Hippocampal formation (tissue), 2 donors: ENCODE data around the gene SLC25A1.

ENCODE experiments used
- DNase-seq, 2 donors: peaks; one replicate each; lab custom pipeline; 2025; lab: John Stamatoyannopoulos, UW

SLC25A1 gene

DNA sequence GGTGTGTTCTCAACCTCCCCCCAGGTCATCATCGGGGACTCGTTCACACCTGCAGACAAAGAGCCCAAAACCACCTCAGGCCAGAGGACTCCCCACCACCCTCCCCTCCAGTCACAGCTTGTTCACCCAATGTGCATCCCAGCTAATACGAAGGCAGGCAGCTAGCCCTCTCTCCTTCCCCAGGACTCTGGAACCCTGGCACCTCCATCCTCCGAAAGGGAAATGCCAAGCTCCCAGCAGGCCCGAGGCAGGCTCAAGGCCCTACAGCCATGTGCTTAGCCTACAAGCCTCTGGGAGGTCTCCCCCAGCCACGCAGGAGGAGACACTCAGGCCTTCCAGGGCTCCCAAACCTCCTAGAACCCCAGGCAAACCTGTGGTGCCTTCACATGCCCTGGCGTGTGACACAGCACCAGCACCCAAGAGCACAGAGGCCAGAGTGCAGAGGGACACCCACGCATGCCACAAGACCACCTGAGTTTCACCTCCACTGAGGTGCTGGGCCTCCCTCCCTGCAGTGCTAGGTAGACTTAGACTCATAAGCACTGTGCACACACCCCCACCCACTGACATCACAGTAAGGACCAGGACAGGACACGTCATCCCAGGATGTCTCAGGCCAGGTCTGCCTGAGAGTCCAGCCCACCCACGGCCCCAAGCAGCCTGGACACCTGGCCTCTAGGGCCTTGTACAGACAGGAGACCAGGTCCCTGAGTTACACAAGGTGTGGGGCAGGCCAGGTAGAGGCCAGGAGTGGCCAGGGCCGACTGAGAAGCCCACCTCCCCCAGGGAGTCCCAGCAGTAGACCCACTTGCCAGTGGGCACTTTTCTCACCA lies 40.9 kb downstream of the SLC25A1 start:
- no peak for DNase-seq

DNA sequence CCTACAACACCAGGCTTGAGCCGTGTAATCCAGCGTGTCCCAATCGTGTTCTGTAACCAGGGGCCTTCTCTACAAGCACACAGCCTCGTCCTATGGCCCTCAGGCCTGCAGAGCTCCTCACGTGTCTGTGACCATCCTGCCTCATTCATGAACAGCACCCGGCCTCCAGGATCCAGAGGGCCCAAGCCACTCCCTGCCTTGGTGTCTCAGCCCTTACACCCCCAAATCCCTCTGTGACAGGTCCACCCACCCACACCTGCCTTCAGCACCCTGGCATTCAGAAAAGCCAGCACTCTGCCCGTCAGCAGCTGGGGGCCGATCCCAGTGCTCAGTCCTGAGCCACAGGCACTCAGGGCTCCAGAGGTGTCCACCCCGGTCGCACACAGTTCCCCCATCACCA lies 41.6 kb downstream of the SLC25A1 start:
- DNase-seq, result no peak

DNA sequence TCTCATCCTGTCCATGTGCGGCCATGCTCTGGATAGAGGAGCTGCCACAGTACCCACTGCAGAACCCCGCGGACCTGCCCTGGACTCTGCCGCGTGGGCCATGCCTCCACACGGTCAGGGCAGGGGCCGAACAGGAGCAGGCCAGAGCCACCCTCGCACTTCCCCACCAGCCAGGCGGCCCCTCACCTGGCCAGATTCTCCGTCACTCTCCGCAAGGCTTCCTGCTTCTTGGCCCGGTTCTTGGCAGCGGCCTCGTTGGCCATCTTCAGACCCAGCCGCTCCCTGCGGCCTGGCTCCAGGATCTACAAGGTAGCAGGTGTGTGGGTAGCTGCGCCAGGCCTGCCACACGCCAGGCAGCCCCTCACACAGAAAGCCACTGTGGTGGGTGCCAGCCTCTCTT lies 43.7 kb downstream of the SLC25A1 start:
- DNase-seq, result no peak

DNA sequence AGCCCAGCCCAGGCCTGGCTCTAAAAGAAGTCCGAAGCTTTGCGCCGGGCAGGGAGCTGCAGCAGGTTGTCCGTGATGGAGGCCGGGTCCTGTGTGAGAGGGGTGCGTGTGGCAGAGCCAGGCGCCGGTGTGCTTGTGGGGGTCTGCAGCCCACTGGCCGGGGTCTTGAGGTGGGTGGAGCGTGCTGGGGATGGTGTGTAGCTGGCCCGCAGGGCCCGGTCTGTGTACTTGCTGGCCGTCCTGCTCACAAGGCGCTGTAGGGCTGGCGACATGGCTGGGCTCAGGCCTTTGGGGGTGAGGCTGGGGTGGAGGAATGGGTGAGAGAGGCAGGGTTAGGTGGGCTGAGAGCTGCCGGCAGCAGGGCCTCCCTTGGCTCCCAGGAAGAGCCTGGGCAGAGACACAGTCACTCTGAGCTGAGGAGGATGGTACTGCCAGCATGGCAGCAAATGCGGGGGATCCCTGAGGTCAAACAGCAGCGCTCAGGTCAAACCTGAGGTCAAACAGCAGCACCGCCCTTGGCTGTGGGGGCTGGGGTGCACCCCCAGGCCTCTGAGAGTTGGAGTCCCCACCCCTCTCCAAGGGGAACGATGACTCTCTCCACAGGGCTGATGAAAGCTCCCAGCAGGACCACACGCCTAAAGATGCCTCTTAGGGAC lies 44.2 kb downstream of the SLC25A1 start:
- no peak for DNase-seq

- no peak for DNase-seq
These were observed 45.0 kb downstream of the SLC25A1 start for GRCh38 chr22:19133561-19133960.

DNA sequence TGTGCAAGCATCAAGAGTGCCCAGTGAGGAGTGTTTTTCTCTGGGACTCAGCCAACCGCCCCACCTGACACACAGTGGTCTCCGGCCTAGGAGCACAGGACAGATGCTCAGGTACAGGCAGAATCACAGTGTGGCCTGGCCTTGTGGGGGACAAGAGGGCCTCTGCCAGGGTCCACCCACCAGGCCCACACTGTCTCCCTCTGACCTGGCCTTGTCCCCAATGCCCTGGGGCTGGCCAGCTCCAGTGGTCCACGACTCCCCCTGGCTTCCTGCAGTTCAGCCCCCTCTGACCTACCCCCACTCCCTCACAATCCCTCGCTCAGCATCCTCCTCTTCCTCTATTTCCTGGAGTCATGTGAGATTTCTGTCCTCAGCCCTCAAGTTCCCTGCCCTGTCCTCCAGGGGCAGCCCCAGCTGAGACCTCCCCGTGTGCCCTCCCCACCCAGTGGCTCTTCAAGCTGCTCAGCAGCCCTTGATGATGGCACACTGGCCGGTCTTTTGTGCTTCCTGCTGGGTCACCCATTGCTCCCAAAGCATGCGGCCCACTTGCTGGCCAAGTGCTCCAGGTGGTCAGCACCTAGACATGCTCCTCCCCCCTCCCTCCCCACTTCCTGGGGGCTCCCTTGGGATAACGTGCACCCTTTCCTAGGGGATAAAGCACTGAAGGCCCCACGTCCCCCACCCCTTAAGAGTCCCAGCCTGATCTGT lies 45.7 kb downstream of the SLC25A1 start:
- DNase-seq, result no peak

DNA sequence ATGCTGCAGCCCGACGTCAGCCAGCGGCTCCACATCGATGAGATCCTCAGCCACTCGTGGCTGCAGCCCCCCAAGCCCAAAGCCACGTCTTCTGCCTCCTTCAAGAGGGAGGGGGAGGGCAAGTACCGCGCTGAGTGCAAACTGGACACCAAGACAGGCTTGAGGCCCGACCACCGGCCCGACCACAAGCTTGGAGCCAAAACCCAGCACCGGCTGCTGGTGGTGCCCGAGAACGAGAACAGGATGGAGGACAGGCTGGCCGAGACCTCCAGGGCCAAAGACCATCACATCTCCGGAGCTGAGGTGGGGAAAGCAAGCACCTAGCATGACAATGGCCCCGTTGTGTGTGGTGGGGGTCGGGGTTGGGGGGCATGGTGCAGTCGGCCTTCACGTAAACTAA lies 46.4 kb downstream of the SLC25A1 start:
- no peak for DNase-seq

- DNase-seq, result no peak
These were observed 46.9 kb downstream of the SLC25A1 start for GRCh38 chr22:19131685-19132015.

DNA sequence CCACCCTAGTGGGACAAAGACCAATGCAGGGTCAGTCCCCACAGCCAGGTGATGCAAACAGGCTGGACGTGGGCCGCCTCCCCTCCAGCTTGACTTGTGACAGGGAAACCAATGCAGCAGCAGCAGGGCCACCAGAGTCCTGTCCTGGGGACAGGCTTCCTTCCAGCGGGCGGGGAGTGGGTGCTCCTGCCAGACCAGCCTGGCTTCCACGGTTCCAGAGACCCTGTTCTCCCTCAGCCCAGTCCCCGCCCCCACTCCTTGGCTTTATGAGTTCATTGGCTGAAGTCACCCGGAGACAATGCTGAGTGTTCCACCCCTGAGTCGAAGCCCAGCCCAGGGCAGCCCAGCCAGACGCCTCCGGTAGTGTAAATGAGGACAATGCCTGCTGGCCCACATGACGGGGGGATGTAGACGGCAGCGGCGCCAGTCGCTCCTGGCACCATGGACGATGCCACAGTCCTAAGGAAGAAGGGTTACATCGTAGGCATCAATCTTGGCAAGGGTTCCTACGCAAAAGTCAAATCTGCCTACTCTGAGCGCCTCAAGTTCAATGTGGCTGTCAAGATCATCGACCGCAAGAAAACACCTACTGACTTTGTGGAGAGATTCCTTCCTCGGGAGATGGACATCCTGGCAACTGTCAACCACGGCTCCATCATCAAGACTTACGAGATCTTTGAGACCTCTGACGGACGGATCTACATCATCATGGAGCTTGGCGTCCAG lies 47.4 kb downstream of the SLC25A1 start, which contains the start of gene TSSK2:
Gene TSSK2, plus strand, starts transcription at position 350 of the 726 bp plus-strand sequence. Its CDS starts 92 bp downstream, at position 442.
- DNase-seq, result no peak

GRCh38 chr22:19129871-19130270 lies 48.7 kb downstream of the SLC25A1 start:
- DNase-seq, result no peak

DNA sequence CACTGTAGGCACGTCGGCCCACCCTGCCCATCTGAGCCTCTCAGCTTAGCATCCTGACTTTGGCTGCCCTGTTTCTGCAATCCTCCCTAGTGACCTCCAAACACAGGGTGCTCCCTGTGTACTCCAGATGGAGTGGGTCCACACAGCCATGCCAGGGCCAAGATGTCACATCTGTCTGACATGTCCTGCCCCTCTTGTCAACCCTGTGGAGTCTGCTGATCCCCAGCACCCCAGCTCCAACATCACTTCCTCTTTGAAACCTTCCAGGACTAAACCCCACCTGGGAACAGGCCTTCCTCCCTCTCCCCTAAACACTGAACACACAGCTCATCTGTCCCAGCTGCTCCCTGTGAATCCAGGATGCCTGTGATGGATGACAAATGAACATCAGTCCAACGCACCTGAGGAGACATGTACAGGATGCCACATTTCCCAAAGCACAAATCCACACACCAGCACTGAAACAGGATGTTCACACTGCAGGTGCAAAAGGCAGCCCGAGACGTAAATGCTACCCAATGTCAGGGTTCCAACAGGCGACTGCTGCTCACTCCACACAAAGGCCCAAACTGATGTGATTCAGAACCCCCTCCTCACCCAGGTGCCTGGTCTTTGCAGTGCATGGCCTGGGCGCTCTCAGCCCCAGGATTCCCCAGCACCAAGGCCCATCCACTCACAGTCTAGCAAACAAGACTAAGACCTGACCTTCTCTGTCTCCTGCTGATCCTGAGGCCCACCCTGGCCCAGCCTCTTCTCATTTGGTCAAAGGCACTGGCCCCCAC lies 49.4 kb downstream of the SLC25A1 start:
- no peak for DNase-seq

DNA sequence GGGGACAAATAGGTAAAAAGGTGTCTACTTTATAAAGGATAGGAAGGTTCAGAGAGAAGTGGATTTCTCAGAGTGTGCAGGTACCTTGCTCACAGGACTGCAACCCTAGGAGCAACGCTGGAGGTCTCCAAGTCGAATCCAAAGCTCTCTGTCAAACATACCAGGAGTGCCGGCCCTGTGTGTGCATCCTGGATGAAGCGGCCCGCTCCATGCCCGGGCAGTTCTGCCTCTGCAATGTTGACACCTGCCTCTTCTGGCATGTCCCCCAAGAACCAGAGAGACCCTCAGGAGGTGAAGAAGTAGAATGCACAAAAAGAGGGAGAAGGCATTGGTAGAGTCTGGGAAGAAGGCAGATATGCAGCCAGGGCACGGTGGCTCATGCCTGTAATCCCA lies 50.5 kb downstream of the SLC25A1 start:
- DNase-seq, result no peak

DNA sequence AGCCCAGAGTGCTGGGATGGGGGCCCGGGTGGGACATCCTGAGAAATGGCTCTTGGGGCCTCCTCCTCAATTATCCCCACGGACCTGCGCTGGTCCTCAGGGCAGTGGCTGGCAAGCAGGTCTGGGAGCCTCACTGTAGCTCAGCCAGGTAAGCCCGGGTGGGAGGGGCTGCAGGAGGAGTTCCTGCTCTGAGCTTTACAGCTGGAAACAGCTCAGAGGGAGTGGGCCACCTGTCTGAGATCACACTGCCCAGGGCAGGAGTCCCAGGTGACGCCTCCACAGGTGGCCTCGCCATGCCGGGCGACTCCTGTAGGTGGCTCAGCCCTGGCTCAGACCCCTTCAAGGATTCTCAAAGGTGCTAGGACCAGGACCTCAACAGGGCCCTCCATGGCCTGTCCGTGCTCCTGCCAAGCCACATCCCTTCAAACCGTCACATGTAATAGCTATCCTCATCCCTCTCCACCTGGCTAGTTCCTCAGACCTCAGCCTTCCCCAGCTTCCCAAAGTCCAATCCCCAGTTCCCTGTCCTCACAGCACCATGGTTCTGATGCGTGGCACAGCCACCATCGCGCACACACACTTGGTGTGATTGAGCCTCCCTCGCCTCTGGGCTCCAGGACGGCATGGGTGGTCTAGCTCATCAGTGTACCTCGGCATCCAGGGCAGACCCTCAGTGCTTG lies 51.1 kb downstream of the SLC25A1 start:
- DNase-seq, result no peak

- no peak for DNase-seq
These were observed 51.9 kb downstream of the SLC25A1 start for GRCh38 chr22:19126309-19127273.
